Activated gamma-delta T cell treated with Interleukin-2 at 50 U/mL for 16 hours (primary cell): ENCODE results near the gene STK17A.
A peak's percentile ranks its signal among the peaks of the same experiment; 100 is the strongest.

Experiments used
- DNase-seq: peaks from one replicate; pipeline ENCODE4 v3.0.0-alpha.2; 2020

The STK17A gene

GRCh38 chr7:43637114-43637806 is 54.4 kb downstream of the STK17A start:
- no peak for DNase-seq

GRCh38 chr7:43639858-43640491 is 57.1 kb downstream of the STK17A start:
- DNase-seq: no peak

GRCh38 chr7:43640679-43641078 is 57.8 kb downstream of the STK17A start:
- DNase-seq: no peak

- DNase-seq: no peak
Measured at GRCh38 chr7:43642897-43643630, 60.2 kb downstream of the STK17A start.

- no peak for DNase-seq
Measured at GRCh38 chr7:43643846-43644245, 60.9 kb downstream of the STK17A start.

- no peak for DNase-seq
Measured at GRCh38 chr7:43645699-43646226, 62.9 kb downstream of the STK17A start.

- no peak for DNase-seq
Measured at GRCh38 chr7:43646603-43647338, 63.9 kb downstream of the STK17A start.

- DNase-seq: no peak
Measured at GRCh38 chr7:43647339-43647672, 64.4 kb downstream of the STK17A start.

GRCh38 chr7:43647673-43648472 is 65.0 kb downstream of the STK17A start:
- DNase-seq: peak; percentile 26

- peak; percentile 73 for DNase-seq
Measured at GRCh38 chr7:43648473-43649406, 65.8 kb downstream of the STK17A start.

GRCh38 chr7:43649755-43650274 is 66.9 kb downstream of the STK17A start:
- peak; percentile 74 for DNase-seq

- DNase-seq: peak; percentile 18
Measured at GRCh38 chr7:43650457-43651052, 67.6 kb downstream of the STK17A start.

GRCh38 chr7:43652364-43652763 is 69.5 kb downstream of the STK17A start:
- DNase-seq: no peak

- no peak for DNase-seq
Measured at GRCh38 chr7:43653466-43653865, 70.6 kb downstream of the STK17A start.

GRCh38 chr7:43653891-43654504 is 71.1 kb downstream of the STK17A start:
- DNase-seq: no peak

GRCh38 chr7:43655584-43655983 is 72.7 kb downstream of the STK17A start:
- no peak for DNase-seq

- DNase-seq: no peak
Measured at GRCh38 chr7:43656997-43657396, 74.1 kb downstream of the STK17A start.

- no peak for DNase-seq
Measured at GRCh38 chr7:43658718-43659548, 76.0 kb downstream of the STK17A start.

- DNase-seq: no peak
Measured at GRCh38 chr7:43659549-43659896, 76.6 kb downstream of the STK17A start.
